OCI-LY3 (cell line): ENCODE data around the gene TUBA1A.

ENCODE experiments used
- EZH2phosphoT487 ChIP-seq: fragments of 200-600 bp; shearing (Covaris generic); IDR thresholded peaks from 2 replicates; pipeline ENCODE4 v1.6.1; 2018; ENCODE audit warnings: antibody characterized with exemption, mixed run types, low read depth
- TF ChIP-seq, protein P1 (sequence below): fragments of 200-600, 300-600 bp; sonication (generic); IDR thresholded peaks from 2 replicates; pipeline ENCODE4 v1.5.1; 2014; ENCODE audit warnings: antibody characterized with exemption, low read length, low read depth

DNA sequence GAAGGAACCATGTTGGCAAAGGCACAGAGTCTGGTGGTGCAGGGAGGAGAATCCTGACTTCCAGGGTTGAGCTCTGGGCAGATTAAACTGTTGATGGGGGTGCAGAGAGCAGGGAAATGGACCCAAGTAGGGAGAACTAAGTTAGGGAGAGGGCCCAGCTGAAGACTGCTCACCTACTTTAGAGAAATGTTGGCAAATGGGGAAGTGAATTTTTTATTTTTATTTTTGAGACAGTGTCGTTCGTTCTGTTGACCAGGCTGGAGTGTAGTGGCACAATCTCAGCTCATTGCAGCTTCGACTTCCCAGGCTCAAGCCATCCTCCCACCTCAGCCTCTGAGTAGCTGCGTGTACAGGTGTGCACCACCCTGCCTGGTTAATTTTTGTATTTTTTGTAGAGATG is 32.1 kb upstream of the TUBA1A start:
- TF ChIP-seq, protein P1, sequence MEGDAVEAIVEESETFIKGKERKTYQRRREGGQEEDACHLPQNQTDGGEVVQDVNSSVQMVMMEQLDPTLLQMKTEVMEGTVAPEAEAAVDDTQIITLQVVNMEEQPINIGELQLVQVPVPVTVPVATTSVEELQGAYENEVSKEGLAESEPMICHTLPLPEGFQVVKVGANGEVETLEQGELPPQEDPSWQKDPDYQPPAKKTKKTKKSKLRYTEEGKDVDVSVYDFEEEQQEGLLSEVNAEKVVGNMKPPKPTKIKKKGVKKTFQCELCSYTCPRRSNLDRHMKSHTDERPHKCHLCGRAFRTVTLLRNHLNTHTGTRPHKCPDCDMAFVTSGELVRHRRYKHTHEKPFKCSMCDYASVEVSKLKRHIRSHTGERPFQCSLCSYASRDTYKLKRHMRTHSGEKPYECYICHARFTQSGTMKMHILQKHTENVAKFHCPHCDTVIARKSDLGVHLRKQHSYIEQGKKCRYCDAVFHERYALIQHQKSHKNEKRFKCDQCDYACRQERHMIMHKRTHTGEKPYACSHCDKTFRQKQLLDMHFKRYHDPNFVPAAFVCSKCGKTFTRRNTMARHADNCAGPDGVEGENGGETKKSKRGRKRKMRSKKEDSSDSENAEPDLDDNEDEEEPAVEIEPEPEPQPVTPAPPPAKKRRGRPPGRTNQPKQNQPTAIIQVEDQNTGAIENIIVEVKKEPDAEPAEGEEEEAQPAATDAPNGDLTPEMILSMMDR: no peak
- no peak for TF ChIP-seq EZH2phosphoT487
